ENCODE data around the gene IFIT1. TPM values are rescaled to one million over a fixed set of nuclear protein-coding genes. Genes with fewer than 3 reads are reported as not detected.

Gene IFIT1
- total and polyA plus RNA-seq, 2 donors (not counting 1 experiment from before 2014, with no cell fraction given): 0.63 to 1.2 TPM

DNA sequence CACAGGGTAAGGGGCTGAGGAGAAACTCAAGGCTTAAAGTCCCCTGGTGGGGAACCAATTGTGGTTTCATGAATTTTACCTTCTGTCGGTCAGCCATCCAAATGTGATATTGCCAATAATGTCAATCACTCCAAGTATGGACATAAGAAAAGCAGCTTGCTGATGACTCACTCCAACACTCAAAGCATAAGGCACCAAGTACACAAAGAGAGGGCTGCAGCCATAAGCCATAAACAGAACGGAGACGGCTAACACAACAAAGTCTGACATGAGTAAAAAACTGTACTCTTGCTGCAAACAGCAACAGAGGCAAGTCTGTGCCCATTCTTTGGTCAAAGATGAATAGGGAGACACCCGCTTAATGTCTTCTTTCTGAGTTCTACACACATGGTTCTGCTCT lies 46.1 kb downstream of the IFIT1 start:
- no peaks in the 10 kb centered on the region for H3K4me1 ChIP-seq (ENCODE audit: control insufficient read depth in 2 of 2, insufficient read depth in 2 of 2, low read length in 2 of 2)
- H4K20me1 ChIP-seq (ENCODE audit: control insufficient read depth, insufficient read depth, low read length, poor library complexity, severe bottlenecking): no peaks in the 10 kb centered on the region
- H3K27ac ChIP-seq (ENCODE audit: low read length in 2 of 2): no peak overlapping the region
- intact Hi-C loops (cut with micrococcal nuclease): no loop called here
- H3K79me2 ChIP-seq (ENCODE audit: control insufficient read depth, insufficient read depth, low read length): no peaks in the 10 kb centered on the region
- Mint-ChIP-seq H3K9me3 (ENCODE audit: insufficient read depth) (no peaks in the 10 kb centered on the region), H3K27me3 (peaks cover 37% of the 10 kb centered on the region), H3K4me1 (no peaks in the 10 kb centered on the region), H3K27ac (no peak overlapping the region), H3K4me3 (no peak overlapping the region)
- no peak overlapping the region for H2AFZ ChIP-seq (ENCODE audit: insufficient read depth, low read depth, low read length, poor library complexity, severe bottlenecking)
- peaks cover 0 to 14% (median 8%) of the 10 kb centered on the region in 4 experiments for H3K27me3 ChIP-seq (replicated peaks in 1 of 4; ENCODE audit: control extremely low read depth in 1 of 4, control insufficient read depth in 3 of 4, insufficient read depth in 4 of 4, low read length in 3 of 4)
- no peaks in the 10 kb centered on the region for H3K36me3 ChIP-seq (replicated peaks in 1 of 2; ENCODE audit: control extremely low read depth in 1 of 2, control insufficient read depth in 1 of 2, extremely low read depth in 1 of 2, insufficient read depth in 2 of 2, low read length in 1 of 2)
- H3K9me3 ChIP-seq (ENCODE audit: control extremely low read depth in 1 of 3, control insufficient read depth in 2 of 3, insufficient read depth in 1 of 3, low read length in 2 of 3): peaks cover 0 to 1% (median 0%) of the 10 kb centered on the region in 3 donors
- TF ChIP-seq, protein P1, sequence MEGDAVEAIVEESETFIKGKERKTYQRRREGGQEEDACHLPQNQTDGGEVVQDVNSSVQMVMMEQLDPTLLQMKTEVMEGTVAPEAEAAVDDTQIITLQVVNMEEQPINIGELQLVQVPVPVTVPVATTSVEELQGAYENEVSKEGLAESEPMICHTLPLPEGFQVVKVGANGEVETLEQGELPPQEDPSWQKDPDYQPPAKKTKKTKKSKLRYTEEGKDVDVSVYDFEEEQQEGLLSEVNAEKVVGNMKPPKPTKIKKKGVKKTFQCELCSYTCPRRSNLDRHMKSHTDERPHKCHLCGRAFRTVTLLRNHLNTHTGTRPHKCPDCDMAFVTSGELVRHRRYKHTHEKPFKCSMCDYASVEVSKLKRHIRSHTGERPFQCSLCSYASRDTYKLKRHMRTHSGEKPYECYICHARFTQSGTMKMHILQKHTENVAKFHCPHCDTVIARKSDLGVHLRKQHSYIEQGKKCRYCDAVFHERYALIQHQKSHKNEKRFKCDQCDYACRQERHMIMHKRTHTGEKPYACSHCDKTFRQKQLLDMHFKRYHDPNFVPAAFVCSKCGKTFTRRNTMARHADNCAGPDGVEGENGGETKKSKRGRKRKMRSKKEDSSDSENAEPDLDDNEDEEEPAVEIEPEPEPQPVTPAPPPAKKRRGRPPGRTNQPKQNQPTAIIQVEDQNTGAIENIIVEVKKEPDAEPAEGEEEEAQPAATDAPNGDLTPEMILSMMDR (IDR thresholded peaks at IDR 0.05): no peak
- TF ChIP-seq EZH2 (IDR thresholded peaks at IDR 0.05; ENCODE audit: borderline replicate concordance, insufficient read depth, low read depth, low read length, poor library complexity, severe bottlenecking): no peak
- 100% methylated on average over 3 of the region's 4 CpGs for WGBS (ENCODE audit: insufficient coverage)
- H3K4me3 ChIP-seq (ENCODE audit: control extremely low read depth in 1 of 5, extremely low read depth in 1 of 5, insufficient read depth in 1 of 5, low read depth in 2 of 5, low read length in 4 of 5): no peak overlapping the region
- CTCF ChIA-PET: no interaction called here
- POLR2A ChIA-PET: no interaction called here
- H3K9ac ChIP-seq (ENCODE audit: low read length): no peak overlapping the region
- no peak overlapping the region for H3K4me2 ChIP-seq (replicated peaks; ENCODE audit: low read depth, low read length, poor library complexity, severe bottlenecking)
- DNase-seq: no peak
- no peak for ATAC-seq (ENCODE audit: low read depth)

DNA sequence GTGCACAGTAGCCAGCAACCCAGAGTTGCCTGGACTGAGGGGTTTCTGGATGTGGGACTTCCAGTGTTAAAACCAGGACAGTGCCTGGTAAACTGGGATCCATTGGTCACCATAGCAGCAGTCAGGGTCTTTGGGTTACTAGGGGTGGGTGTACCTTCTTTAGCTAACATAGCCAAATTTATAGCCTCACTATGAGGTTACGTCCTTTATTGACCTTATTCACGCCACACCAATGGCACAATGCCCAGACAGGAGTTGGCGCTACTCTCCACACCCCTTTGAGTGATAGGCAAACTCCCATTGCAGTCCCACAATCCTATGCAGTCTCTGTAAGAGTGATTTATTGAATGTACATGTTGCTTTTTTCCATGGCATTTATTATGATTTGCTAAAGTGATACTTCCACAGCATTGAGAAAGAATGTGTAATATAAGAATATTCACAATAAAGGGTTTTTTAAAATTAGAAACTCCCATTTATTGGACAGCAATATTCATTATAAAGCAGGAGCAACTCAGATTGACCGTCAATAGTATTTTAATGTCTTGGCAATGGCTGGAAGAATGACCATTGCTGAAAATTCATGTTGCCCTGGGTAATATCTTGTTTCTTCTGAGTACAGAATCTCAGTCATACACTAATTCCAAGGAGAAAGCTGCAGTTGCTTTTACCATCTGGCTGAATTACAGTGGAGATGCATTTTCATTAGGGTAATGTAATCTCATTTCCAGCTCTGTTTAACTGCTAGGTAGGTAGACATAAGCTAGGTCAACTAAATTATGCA lies 48.0 kb downstream of the IFIT1 start:
- Histone ChIP-seq H3K4me3 (ENCODE audit: control extremely low read depth in 1 of 5, extremely low read depth in 1 of 5, insufficient read depth in 1 of 5, low read depth in 2 of 5, low read length in 4 of 5) (no peak overlapping the region), H3K27me3 (replicated peaks in 1 of 4; ENCODE audit: control extremely low read depth in 1 of 4, control insufficient read depth in 3 of 4, insufficient read depth in 4 of 4, low read length in 3 of 4) (peaks cover 0 to 13% (median 5%) of the 10 kb centered on the region in 4 experiments), H2AFZ (ENCODE audit: insufficient read depth, low read depth, low read length, poor library complexity, severe bottlenecking) (no peak overlapping the region), H3K36me3 (replicated peaks in 1 of 2; ENCODE audit: control extremely low read depth in 1 of 2, control insufficient read depth in 1 of 2, extremely low read depth in 1 of 2, insufficient read depth in 2 of 2, low read length in 1 of 2) (no peaks in the 10 kb centered on the region), H4K20me1 (ENCODE audit: control insufficient read depth, insufficient read depth, low read length, poor library complexity, severe bottlenecking) (no peaks in the 10 kb centered on the region), H3K9ac (ENCODE audit: low read length) (no peak overlapping the region), H3K4me2 (replicated peaks; ENCODE audit: low read depth, low read length, poor library complexity, severe bottlenecking) (no peak overlapping the region), H3K27ac (ENCODE audit: low read length in 2 of 2) (no peak overlapping the region), H3K9me3 (ENCODE audit: control extremely low read depth in 1 of 3, control insufficient read depth in 2 of 3, insufficient read depth in 1 of 3, low read length in 2 of 3) (peaks cover 0 to 7% (median 1%) of the 10 kb centered on the region in 3 donors), H3K4me1 (ENCODE audit: control insufficient read depth in 2 of 2, insufficient read depth in 2 of 2, low read length in 2 of 2) (no peaks in the 10 kb centered on the region), H3K79me2 (ENCODE audit: control insufficient read depth, insufficient read depth, low read length) (no peaks in the 10 kb centered on the region)
- Mint-ChIP-seq H3K27ac (no peak overlapping the region), H3K27me3 (peaks cover 38% of the 10 kb centered on the region), H3K9me3 (ENCODE audit: insufficient read depth) (no peaks in the 10 kb centered on the region), H3K4me3 (no peak overlapping the region), H3K4me1 (no peaks in the 10 kb centered on the region)
- DNase-seq (no peak), ATAC-seq (ENCODE audit: low read depth) (no peak)
- POLR2A ChIA-PET: no interaction called here
- intact Hi-C loops (cut with micrococcal nuclease): no loop called here
- CTCF ChIA-PET: interaction anchor here (1.1 to 1.3 kb wide), 2 partner anchors 11 to 12 kb away, joined by 3 read pairs; no protein-coding TSS in a partner anchor
- no peak for TF ChIP-seq EZH2 (IDR thresholded peaks at IDR 0.05; ENCODE audit: borderline replicate concordance, insufficient read depth, low read depth, low read length, poor library complexity, severe bottlenecking)
- TF ChIP-seq, protein P1 (IDR thresholded peaks at IDR 0.05): no peak
- no CpG with 5 or more reads among the region's 4 CpGs for WGBS (ENCODE audit: insufficient coverage)

Data from B cell (primary cell).